HG03469 (cell line): ENCODE results near the gene AJAP1.

Source experiments
- ATAC-seq: cut with Tn5 transposase; IDR thresholded peaks from one replicate; pipeline ENCODE4 v1.9.1; 2021; ENCODE audit warnings: mild to moderate bottlenecking, moderate library complexity, moderate number of reproducible peaks; ENCODE audit not compliant: unreplicated experiment

The AJAP1 gene

GRCh38 chr1:4630561-4630960 lies 23.8 kb upstream of the AJAP1 start:
- ATAC-seq, result no peak

- no peak for ATAC-seq
Measured at GRCh38 chr1:4631321-4631720, 23.1 kb upstream of the AJAP1 start.

- no peak for ATAC-seq
Measured at GRCh38 chr1:4633346-4633745, 21.1 kb upstream of the AJAP1 start.

GRCh38 chr1:4634156-4634792 lies 20.1 kb upstream of the AJAP1 start:
- ATAC-seq, result no peak

- ATAC-seq, result no peak
Measured at GRCh38 chr1:4634793-4635406, 19.5 kb upstream of the AJAP1 start.

- no peak for ATAC-seq
Measured at GRCh38 chr1:4636186-4636585, 18.2 kb upstream of the AJAP1 start.

GRCh38 chr1:4636644-4637380 lies 17.6 kb upstream of the AJAP1 start:
- no peak for ATAC-seq

- no peak for ATAC-seq
Measured at GRCh38 chr1:4637616-4638344, 16.6 kb upstream of the AJAP1 start.

- no peak for ATAC-seq
Measured at GRCh38 chr1:4638345-4638729, 16.1 kb upstream of the AJAP1 start.

- no peak for ATAC-seq
Measured at GRCh38 chr1:4640931-4641330, 13.5 kb upstream of the AJAP1 start.

- no peak for ATAC-seq
Measured at GRCh38 chr1:4647391-4647790, 7.0 kb upstream of the AJAP1 start.

- no peak for ATAC-seq
Measured at GRCh38 chr1:4648657-4649056, 5.8 kb upstream of the AJAP1 start.

GRCh38 chr1:4650481-4650880 lies 3.9 kb upstream of the AJAP1 start:
- ATAC-seq, result no peak

GRCh38 chr1:4650981-4651380 lies 3.4 kb upstream of the AJAP1 start:
- ATAC-seq, result no peak

- ATAC-seq, result no peak
Measured at GRCh38 chr1:4652631-4653327, 1.6 kb upstream of the AJAP1 start.

- no peak for ATAC-seq
Measured at GRCh38 chr1:4653328-4653660, 1.1 kb upstream of the AJAP1 start.

GRCh38 chr1:4654764-4655673 lies 610 bp downstream of the AJAP1 start:
- no peak for ATAC-seq

GRCh38 chr1:4655674-4656532 lies 1.5 kb downstream of the AJAP1 start:
- no peak for ATAC-seq

- no peak for ATAC-seq
Measured at GRCh38 chr1:4656533-4657140, 2.2 kb downstream of the AJAP1 start.
